Head of caudate nucleus (tissue), 42 donors: ENCODE measurements around the gene ITGAV.
A peak's percentile ranks its signal among the peaks of the same experiment; 100 is the strongest.
"Not testable (repeated sequence)": the region's sequence is repeated elsewhere in the genome, so short reads cannot be mapped to it uniquely, and the experiment has no call there.

ENCODE experiments used
- DNase-seq, 42 donors: peaks; one replicate each; pipeline versions ENCODE4 v3.0.0 to v3.0.0-alpha.2; 2020 to 2021; ENCODE audit warnings: mixed read lengths in 7 of 42
- intact Hi-C: fragments of 100-400 bp; cut with DNase I; formaldehyde crosslinking; loops from one replicate; pipeline ENCODE4 v1.15.0; 2022

The ITGAV gene

GRCh38 chr2:186589612-186590349 lies at the start of gene ITGAV:
ITGAV (plus strand) TSS chr2:186590056; CDS start chr2:186590339, 283 bp downstream.
- peak; percentile 64 to 96 (median 87) for DNase-seq
- intact Hi-C loops, result loop anchor here (10.0 kb wide), 1 partner anchor 105 kb away; the partner anchor contains the start of gene FAM171B

- intact Hi-C loops, result no loop called here
- no peak for DNase-seq
Measured at GRCh38 chr2:186540941-186541340, 48.9 kb upstream of the ITGAV start.

GRCh38 chr2:186542002-186542401 lies 47.9 kb upstream of the ITGAV start:
- DNase-seq, result no peak
- intact Hi-C loops, result no loop called here

- no peak for DNase-seq
- intact Hi-C loops, result no loop called here
Measured at GRCh38 chr2:186543561-186544131, 46.2 kb upstream of the ITGAV start.

GRCh38 chr2:186544255-186544675 lies 45.6 kb upstream of the ITGAV start:
- intact Hi-C loops, result no loop called here
- DNase-seq, result no peak

GRCh38 chr2:186546846-186547245 lies 43.0 kb upstream of the ITGAV start:
- intact Hi-C loops, result no loop called here
- no peak for DNase-seq

- peak in 5 of 42 donors; percentile 8 to 43 (median 9) for DNase-seq
- intact Hi-C loops, result no loop called here
Measured at GRCh38 chr2:186551323-186552050, 38.4 kb upstream of the ITGAV start.

GRCh38 chr2:186554429-186554828 lies 35.4 kb upstream of the ITGAV start:
- no peak for DNase-seq
- intact Hi-C loops, result no loop called here

GRCh38 chr2:186554850-186555671 lies 34.8 kb upstream of the ITGAV start:
- DNase-seq, result no peak
- intact Hi-C loops, result no loop called here

- intact Hi-C loops, result no loop called here
- DNase-seq, result no peak
Measured at GRCh38 chr2:186558512-186559276, 31.2 kb upstream of the ITGAV start.

- intact Hi-C loops, result no loop called here
Measured at GRCh38 chr2:186559370-186559769, 30.5 kb upstream of the ITGAV start.

GRCh38 chr2:186559848-186560247 lies 30.0 kb upstream of the ITGAV start:
- intact Hi-C loops, result no loop called here
- DNase-seq, result no peak

More at GRCh38 chr2:186559370-186559769, 30.5 kb upstream of the ITGAV start:
- no peak for DNase-seq

- intact Hi-C loops, result no loop called here
- no peak for DNase-seq
Measured at GRCh38 chr2:186560254-186560653, 29.6 kb upstream of the ITGAV start.

GRCh38 chr2:186561467-186562208 lies 28.2 kb upstream of the ITGAV start:
- no peak for DNase-seq
- intact Hi-C loops, result no loop called here

GRCh38 chr2:186562209-186562578 lies 27.7 kb upstream of the ITGAV start:
- DNase-seq, result no peak
- intact Hi-C loops, result no loop called here

GRCh38 chr2:186568600-186568999 lies 21.3 kb upstream of the ITGAV start:
- DNase-seq, intact Hi-C loops: not testable (repeated sequence)

GRCh38 chr2:186569127-186569526 lies 20.7 kb upstream of the ITGAV start:
- intact Hi-C loops, DNase-seq: not testable (repeated sequence)

- intact Hi-C loops, result no loop called here
- peak in 1 of 42 donors; percentile 36 for DNase-seq
Measured at GRCh38 chr2:186569897-186570296, 20.0 kb upstream of the ITGAV start.
